SU-DHL-6 (cell line): Measurements from ENCODE around the gene RASA3.

Experiments used
- H2AFZ ChIP-seq: fragments of 200-600 bp; sonication (generic); 2 replicates; pipeline ENCODE4 v1.6.1; 2014; ENCODE audit warnings: low read depth, mild to moderate bottlenecking, moderate library complexity, mixed read lengths, antibody characterized with exemption, low read length; ENCODE audit not compliant: severe bottlenecking
- H3F3A ChIP-seq: fragments of 200-600 bp; shearing (Covaris generic); 2 replicates; pipeline ENCODE4 v1.6.0; 2016; ENCODE audit warnings: antibody characterized with exemption, mild to moderate bottlenecking; ENCODE audit not compliant: insufficient read depth
- H3K27ac ChIP-seq: fragments of 200-600 bp; sonication (generic); 2 replicates; pipeline ENCODE4 v1.5.1; 2016; ENCODE audit warnings: low read depth, mild to moderate bottlenecking, low read length, moderate library complexity, mixed read lengths
- H3K27me3 ChIP-seq: fragments of 200-600 bp; sonication (generic), shearing (Covaris generic); 2 replicates; pipeline ENCODE4 v1.6.0; 2014; ENCODE audit warnings: mild to moderate bottlenecking, low read length
- H3K36me3 ChIP-seq: fragments of 200-600 bp; sonication (generic); 2 replicates; pipeline ENCODE4 v1.6.1; 2014; ENCODE audit warnings: mild to moderate bottlenecking, low read length, mixed read lengths
- H3K4me2 ChIP-seq: fragments of 300-600, 200-600 bp; shearing (Covaris generic), sonication (generic); 2 replicates; pipeline ENCODE4 v1.6.0; 2014; ENCODE audit warnings: low read length, low read depth, mild to moderate bottlenecking; ENCODE audit not compliant: poor library complexity, severe bottlenecking
- H3K4me3 ChIP-seq: fragments of 200-600 bp; sonication (generic); 2 replicates; pipeline ENCODE4 v1.5.1; 2014; ENCODE audit warnings: antibody characterized with exemption, low read length, mild to moderate bottlenecking, mixed read lengths; ENCODE audit not compliant: insufficient read depth, poor library complexity, severe bottlenecking
- H3K79me2 ChIP-seq: fragments of 200-600 bp; sonication (generic); 2 replicates; pipeline ENCODE4 v1.6.1; 2014; ENCODE audit warnings: mild to moderate bottlenecking, low read length, moderate library complexity; ENCODE audit not compliant: insufficient read depth
- H3K9ac ChIP-seq: fragments of 200-600 bp; sonication (generic); 2 replicates; pipeline ENCODE4 v1.7.0; 2014; ENCODE audit warnings: mild to moderate bottlenecking, low read length
- H3K9me2 ChIP-seq: fragments of 200-600 bp; sonication (generic); replicated peaks from 2 replicates; pipeline ENCODE4 v1.6.1; 2014; ENCODE audit warnings: low read length; ENCODE audit not compliant: insufficient read depth
- H3K9me3 ChIP-seq: fragments of 200-600 bp; sonication (generic); 2 replicates; pipeline ENCODE4 v1.6.1; 2014; ENCODE audit warnings: low read length, mixed read lengths; ENCODE audit not compliant: insufficient read depth
- H4K20me1 ChIP-seq: fragments of 200-600 bp; sonication (generic); 2 replicates; pipeline ENCODE4 v1.6.1; 2014; ENCODE audit warnings: low read depth, mild to moderate bottlenecking, antibody characterized with exemption, low read length, moderate library complexity, mixed read lengths
- EZH2phosphoT487 ChIP-seq: fragments of 200-600 bp; sonication (generic), shearing (Covaris generic); conservative IDR thresholded peaks from 2 replicates; pipeline ENCODE4 v1.6.1; 2018; ENCODE audit warnings: mild to moderate bottlenecking, antibody characterized with exemption, low read length, moderate library complexity, mixed read lengths
- TF ChIP-seq, protein P1 (sequence below): fragments of 200-600 bp; sonication (generic); IDR thresholded peaks from one replicate; pipeline ENCODE4 v1.5.1; 2017; ENCODE audit warnings: antibody characterized with exemption, mild to moderate bottlenecking, low read length, moderate library complexity; ENCODE audit not compliant: insufficient read depth, poor library complexity, severe bottlenecking

Gene RASA3

DNA sequence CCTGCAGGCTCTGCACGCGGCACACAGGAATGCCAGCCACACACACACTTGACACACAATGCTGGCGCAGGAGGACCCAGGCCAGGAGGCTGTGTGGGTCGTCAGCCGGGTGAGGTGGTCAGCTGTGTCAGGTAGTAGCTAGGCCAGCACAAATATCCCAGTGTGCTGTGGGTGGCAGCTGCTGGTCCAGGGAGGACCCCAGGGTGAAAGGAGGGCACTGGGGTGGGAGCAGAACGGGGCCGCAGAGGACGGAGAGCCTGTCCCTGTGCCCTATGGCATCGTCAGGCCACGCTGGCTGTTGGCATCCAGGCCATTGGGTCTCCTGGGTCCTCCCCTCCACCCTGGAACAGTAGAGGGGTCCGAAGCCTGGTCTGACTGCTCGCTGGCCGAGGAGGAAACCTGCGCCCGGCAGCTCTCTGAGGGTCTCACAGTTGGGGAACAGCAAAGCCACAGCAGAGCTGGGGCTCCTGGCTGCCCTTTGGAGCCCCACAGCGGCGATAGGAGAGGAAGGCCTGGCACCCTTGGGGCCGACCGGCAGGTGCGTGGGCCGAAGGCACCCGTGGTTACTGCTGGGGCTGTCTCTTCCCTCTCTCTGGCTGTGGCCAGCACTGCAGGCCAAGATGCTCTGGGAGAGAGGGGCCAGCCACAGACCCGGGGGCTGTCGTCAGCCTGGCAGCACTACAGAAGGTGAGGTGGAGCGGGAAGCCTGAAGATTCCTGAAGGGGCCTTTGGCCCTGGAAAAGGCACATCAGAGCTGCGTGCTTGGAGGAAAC is 185.8 kb downstream of the RASA3 start:
- H3K9me3 ChIP-seq = no peaks in the 10 kb centered on the region
- H3F3A ChIP-seq = no peaks in the 10 kb centered on the region
- H3K27me3 ChIP-seq = no peaks in the 10 kb centered on the region
- no peak for TF ChIP-seq EZH2phosphoT487
- TF ChIP-seq, protein P1, sequence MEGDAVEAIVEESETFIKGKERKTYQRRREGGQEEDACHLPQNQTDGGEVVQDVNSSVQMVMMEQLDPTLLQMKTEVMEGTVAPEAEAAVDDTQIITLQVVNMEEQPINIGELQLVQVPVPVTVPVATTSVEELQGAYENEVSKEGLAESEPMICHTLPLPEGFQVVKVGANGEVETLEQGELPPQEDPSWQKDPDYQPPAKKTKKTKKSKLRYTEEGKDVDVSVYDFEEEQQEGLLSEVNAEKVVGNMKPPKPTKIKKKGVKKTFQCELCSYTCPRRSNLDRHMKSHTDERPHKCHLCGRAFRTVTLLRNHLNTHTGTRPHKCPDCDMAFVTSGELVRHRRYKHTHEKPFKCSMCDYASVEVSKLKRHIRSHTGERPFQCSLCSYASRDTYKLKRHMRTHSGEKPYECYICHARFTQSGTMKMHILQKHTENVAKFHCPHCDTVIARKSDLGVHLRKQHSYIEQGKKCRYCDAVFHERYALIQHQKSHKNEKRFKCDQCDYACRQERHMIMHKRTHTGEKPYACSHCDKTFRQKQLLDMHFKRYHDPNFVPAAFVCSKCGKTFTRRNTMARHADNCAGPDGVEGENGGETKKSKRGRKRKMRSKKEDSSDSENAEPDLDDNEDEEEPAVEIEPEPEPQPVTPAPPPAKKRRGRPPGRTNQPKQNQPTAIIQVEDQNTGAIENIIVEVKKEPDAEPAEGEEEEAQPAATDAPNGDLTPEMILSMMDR = no peak
- H3K9ac ChIP-seq = no peak overlapping the region
- H2AFZ ChIP-seq = no peak overlapping the region
- H4K20me1 ChIP-seq = no peaks in the 10 kb centered on the region
- no peaks in the 10 kb centered on the region for H3K79me2 ChIP-seq
- no peaks in the 10 kb centered on the region for H3K36me3 ChIP-seq
- H3K4me2 ChIP-seq = no peak overlapping the region
- H3K9me2 ChIP-seq = no peaks in the 10 kb centered on the region
- no peak overlapping the region for H3K27ac ChIP-seq
- H3K4me3 ChIP-seq = no peak overlapping the region

- no peak overlapping the region for H3K27ac ChIP-seq
- H3K9me3 ChIP-seq = no peaks in the 10 kb centered on the region
- no peaks in the 10 kb centered on the region for H3F3A ChIP-seq
- no peak overlapping the region for H3K4me3 ChIP-seq
- H4K20me1 ChIP-seq = no peaks in the 10 kb centered on the region
- H3K9ac ChIP-seq = no peak overlapping the region
- no peaks in the 10 kb centered on the region for H3K27me3 ChIP-seq
- H3K9me2 ChIP-seq = no peaks in the 10 kb centered on the region
- no peak overlapping the region for H3K4me2 ChIP-seq
- no peaks in the 10 kb centered on the region for H3K36me3 ChIP-seq
- TF ChIP-seq EZH2phosphoT487 = no peak
- TF ChIP-seq, protein P1 = no peak
- no peaks in the 10 kb centered on the region for H3K79me2 ChIP-seq
- no peak overlapping the region for H2AFZ ChIP-seq
Observed at GRCh38 chr13:113945857-113946408, 186.5 kb downstream of the RASA3 start.

- H3F3A ChIP-seq = no peaks in the 10 kb centered on the region
- no peak overlapping the region for H3K4me2 ChIP-seq
- no peaks in the 10 kb centered on the region for H3K9me3 ChIP-seq
- H3K79me2 ChIP-seq = no peaks in the 10 kb centered on the region
- no peak overlapping the region for H3K27ac ChIP-seq
- no peak for TF ChIP-seq EZH2phosphoT487
- TF ChIP-seq, protein P1 = no peak
- H3K9me2 ChIP-seq = no peaks in the 10 kb centered on the region
- no peaks in the 10 kb centered on the region for H4K20me1 ChIP-seq
- no peaks in the 10 kb centered on the region for H3K27me3 ChIP-seq
- H3K36me3 ChIP-seq = no peaks in the 10 kb centered on the region
- no peak overlapping the region for H3K4me3 ChIP-seq
- H2AFZ ChIP-seq = no peak overlapping the region
- no peak overlapping the region for H3K9ac ChIP-seq
Observed at GRCh38 chr13:113943821-113944565, 188.4 kb downstream of the RASA3 start.
